Measurements from ENCODE around the gene HIVEP3. TPM values are rescaled to one million over a fixed set of nuclear protein-coding genes. Genes with fewer than 3 reads are reported as not detected.
"Not testable (repeated sequence)": the region's sequence is repeated elsewhere in the genome, so short reads cannot be mapped to it uniquely, and the experiment has no call there.

Gene HIVEP3
- total RNA-seq: 10 to 100 TPM in 1 of 2 donors, 1 to 10 TPM in 1; 8.0 to 27.6 TPM

- no peak for ATAC-seq (replicated peaks)
- Mint-ChIP-seq H3K36me3 (ENCODE audit: low read depth) (no peaks in the 10 kb centered on the region), H3K9me3 (peaks cover 4% of the 10 kb centered on the region), H3K4me3 (peak within 1 kb of the TSS; percentile 88), H3K4me1 (peaks cover 57% of the 10 kb centered on the region), H3K27me3 (no peaks in the 10 kb centered on the region), H3K27ac (peak within 1 kb of the TSS; percentile 91)
These were observed at the start of gene HIVEP3 for GRCh38 chr1:41918450-41919043. HIVEP3 (minus strand) TSS chr1:41918922.

- Mint-ChIP-seq H3K4me1 (peaks cover 4% of the 10 kb centered on the region), H3K9me3 (peaks cover 5% of the 10 kb centered on the region), H3K36me3 (ENCODE audit: low read depth) (no peaks in the 10 kb centered on the region), H3K4me3 (no peak overlapping the region), H3K27me3 (no peaks in the 10 kb centered on the region), H3K27ac (no peak overlapping the region)
- no peak for ATAC-seq (replicated peaks)
These were observed 45.7 kb upstream of the HIVEP3 start for GRCh38 chr1:41964400-41964799.

GRCh38 chr1:41963636-41964035, 44.9 kb upstream of the HIVEP3 start:
- Mint-ChIP-seq H3K9me3 (peaks cover 5% of the 10 kb centered on the region), H3K4me1 (peaks cover 4% of the 10 kb centered on the region), H3K27me3 (no peaks in the 10 kb centered on the region), H3K4me3 (no peak overlapping the region), H3K27ac (no peak overlapping the region), H3K36me3 (ENCODE audit: low read depth) (no peaks in the 10 kb centered on the region)
- ATAC-seq (replicated peaks): no peak

GRCh38 chr1:41958015-41958673, 39.4 kb upstream of the HIVEP3 start:
- no peaks in the 10 kb centered on the region for H3K9me3 Mint-ChIP-seq
- no peaks in the 10 kb centered on the region for H3K27me3 Mint-ChIP-seq
- H3K27ac Mint-ChIP-seq: no peak overlapping the region
- H3K4me1 Mint-ChIP-seq: peaks cover 12% of the 10 kb centered on the region
- H3K36me3 Mint-ChIP-seq (ENCODE audit: low read depth): no peaks in the 10 kb centered on the region
- ATAC-seq (replicated peaks): no peak
- H3K4me3 Mint-ChIP-seq: no peak overlapping the region

- H3K9me3 Mint-ChIP-seq: no peaks in the 10 kb centered on the region
- peak; percentile 28 for ATAC-seq (replicated peaks)
- no peak overlapping the region for H3K4me3 Mint-ChIP-seq
- peaks cover 12% of the 10 kb centered on the region for H3K4me1 Mint-ChIP-seq
- H3K27me3 Mint-ChIP-seq: no peaks in the 10 kb centered on the region
- H3K36me3 Mint-ChIP-seq (ENCODE audit: low read depth): no peaks in the 10 kb centered on the region
- H3K27ac Mint-ChIP-seq: no peak overlapping the region
These were observed 38.8 kb upstream of the HIVEP3 start for GRCh38 chr1:41957568-41957967.

DNA sequence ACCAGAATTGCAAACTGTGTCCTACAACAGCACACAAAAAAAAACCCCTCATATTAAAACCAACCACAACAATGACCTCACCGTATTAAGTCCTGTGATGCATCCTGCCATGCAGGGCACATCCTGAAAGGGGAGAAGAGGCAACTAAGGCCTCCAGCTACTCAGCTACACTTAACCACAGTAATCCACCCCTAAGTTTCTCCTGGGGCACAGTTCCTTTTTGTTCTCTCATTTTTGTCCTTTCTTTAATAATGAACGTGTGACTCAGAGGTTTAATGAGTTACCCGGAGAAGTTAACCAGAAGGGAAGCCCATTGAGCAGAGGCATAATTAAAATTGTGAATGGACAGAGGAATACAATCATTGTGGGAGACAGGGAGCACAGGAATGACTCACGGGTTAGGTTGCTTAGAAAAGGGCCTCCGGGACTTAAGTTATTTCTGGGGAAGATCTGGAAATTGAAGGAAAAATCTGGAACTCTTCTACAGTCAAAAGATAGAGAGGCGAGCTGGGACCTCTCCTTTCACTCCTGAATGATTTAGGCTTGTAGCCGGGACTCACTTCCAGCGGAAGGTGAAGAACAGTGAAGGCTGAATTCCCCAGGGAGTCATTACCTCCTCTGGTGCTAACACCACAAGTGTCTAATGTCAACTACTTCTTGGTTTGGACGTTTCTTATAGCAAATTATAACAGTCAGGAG, 36.9 kb upstream of the HIVEP3 start:
- Mint-ChIP-seq H3K27ac (no peak overlapping the region), H3K27me3 (no peaks in the 10 kb centered on the region), H3K9me3 (peaks cover 10% of the 10 kb centered on the region), H3K4me1 (peaks cover 21% of the 10 kb centered on the region), H3K36me3 (ENCODE audit: low read depth) (no peaks in the 10 kb centered on the region), H3K4me3 (no peak overlapping the region)
- peak; percentile 70 for ATAC-seq (replicated peaks)

DNA sequence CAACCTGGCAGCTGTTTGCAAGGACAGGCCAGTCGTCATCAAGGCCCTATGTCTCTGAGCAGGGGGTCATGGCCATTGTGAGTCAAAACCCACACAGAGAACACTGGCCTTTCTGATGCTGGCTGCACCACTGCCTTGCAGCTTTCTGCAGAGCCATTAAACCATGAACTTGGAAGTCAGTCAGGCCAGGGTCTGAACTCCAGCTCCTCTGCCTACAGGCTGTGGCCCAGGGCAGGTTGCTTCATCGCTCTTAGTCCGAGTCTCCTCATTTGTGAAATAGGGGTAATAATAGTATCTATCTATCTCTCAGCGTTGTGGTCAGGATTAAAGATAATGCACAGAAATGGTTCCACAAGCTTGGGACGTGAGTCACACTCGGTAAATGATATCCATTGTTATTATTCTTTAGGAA, 35.8 kb upstream of the HIVEP3 start:
- H3K4me1 Mint-ChIP-seq: peaks cover 21% of the 10 kb centered on the region
- no peaks in the 10 kb centered on the region for H3K27me3 Mint-ChIP-seq
- H3K36me3 Mint-ChIP-seq (ENCODE audit: low read depth): no peaks in the 10 kb centered on the region
- H3K9me3 Mint-ChIP-seq: peaks cover 10% of the 10 kb centered on the region
- no peak for ATAC-seq (replicated peaks)
- no peak overlapping the region for H3K27ac Mint-ChIP-seq
- no peak overlapping the region for H3K4me3 Mint-ChIP-seq

- no peak overlapping the region for H3K4me3 Mint-ChIP-seq
- no peaks in the 10 kb centered on the region for H3K27me3 Mint-ChIP-seq
- peaks cover 10% of the 10 kb centered on the region for H3K9me3 Mint-ChIP-seq
- H3K27ac Mint-ChIP-seq: no peak overlapping the region
- no peak for ATAC-seq (replicated peaks)
- peaks cover 21% of the 10 kb centered on the region for H3K4me1 Mint-ChIP-seq
- H3K36me3 Mint-ChIP-seq (ENCODE audit: low read depth): no peaks in the 10 kb centered on the region
These were observed 34.6 kb upstream of the HIVEP3 start for GRCh38 chr1:41953291-41953690.

GRCh38 chr1:41952208-41952607, 33.5 kb upstream of the HIVEP3 start:
- peaks cover 21% of the 10 kb centered on the region for H3K4me1 Mint-ChIP-seq
- H3K9me3 Mint-ChIP-seq: peaks cover 10% of the 10 kb centered on the region
- no peak overlapping the region for H3K27ac Mint-ChIP-seq
- no peaks in the 10 kb centered on the region for H3K36me3 Mint-ChIP-seq (ENCODE audit: low read depth)
- ATAC-seq (replicated peaks): no peak
- no peak overlapping the region for H3K4me3 Mint-ChIP-seq
- no peaks in the 10 kb centered on the region for H3K27me3 Mint-ChIP-seq

- not testable (repeated sequence) for H3K9me3 Mint-ChIP-seq; H3K36me3 Mint-ChIP-seq (ENCODE audit: low read depth); H3K27me3 Mint-ChIP-seq
- Mint-ChIP-seq H3K4me1 (peaks cover 21% of the 10 kb centered on the region), H3K4me3 (peak overlapping the region; percentile 56), H3K27ac (peak overlapping the region; percentile 77)
- ATAC-seq (replicated peaks): peak; percentile 66
These were observed 32.8 kb upstream of the HIVEP3 start for GRCh38 chr1:41951492-41951891.

DNA sequence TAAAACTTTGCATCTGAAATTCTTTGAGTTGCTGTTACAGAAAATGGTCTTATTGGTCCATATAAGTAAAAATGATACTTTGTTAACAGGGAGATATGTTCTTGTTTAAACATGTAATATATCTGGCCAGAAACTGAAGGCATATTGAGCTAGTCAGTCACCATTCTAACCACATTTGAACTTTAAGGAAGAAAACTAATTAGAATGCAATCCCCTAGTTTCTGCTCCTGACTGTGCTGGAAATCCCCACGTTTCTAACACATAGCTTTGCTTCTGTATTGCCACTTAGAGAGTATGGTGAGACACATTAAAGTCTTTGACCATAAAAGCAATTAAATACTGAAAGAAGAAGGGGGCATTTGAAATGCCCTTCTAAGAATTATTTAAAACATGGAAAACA, 32.1 kb upstream of the HIVEP3 start:
- peak overlapping the region; percentile 77 for H3K27ac Mint-ChIP-seq
- peak overlapping the region; percentile 56 for H3K4me3 Mint-ChIP-seq
- no peaks in the 10 kb centered on the region for H3K27me3 Mint-ChIP-seq
- H3K4me1 Mint-ChIP-seq: peaks cover 20% of the 10 kb centered on the region
- H3K36me3 Mint-ChIP-seq (ENCODE audit: low read depth): no peaks in the 10 kb centered on the region
- ATAC-seq (replicated peaks): peak; percentile 89
- H3K9me3 Mint-ChIP-seq: peaks cover 10% of the 10 kb centered on the region

DNA sequence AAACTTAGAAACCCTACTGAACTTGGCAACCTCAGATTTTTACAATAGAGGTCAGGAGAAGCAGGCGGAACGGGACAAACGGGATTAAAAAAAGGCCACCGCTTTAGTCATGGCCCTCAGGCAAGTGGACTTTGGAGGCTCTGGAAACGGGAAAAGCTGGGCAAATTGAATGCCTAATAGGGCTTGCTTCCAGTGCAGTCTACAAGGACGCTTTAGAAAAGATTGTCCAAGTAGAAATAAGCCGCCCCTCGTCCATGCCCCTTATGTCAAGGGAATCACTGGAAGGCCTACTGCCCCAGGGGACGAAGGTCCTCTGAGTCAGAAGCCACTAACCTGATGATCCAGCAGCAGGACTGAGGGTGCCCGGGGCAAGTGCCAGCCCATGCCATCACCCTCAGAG, 27.2 kb upstream of the HIVEP3 start:
- not testable (repeated sequence) for H3K4me3 Mint-ChIP-seq; H3K4me1 Mint-ChIP-seq; H3K9me3 Mint-ChIP-seq; H3K36me3 Mint-ChIP-seq (ENCODE audit: low read depth); ATAC-seq (replicated peaks); H3K27ac Mint-ChIP-seq; H3K27me3 Mint-ChIP-seq

GRCh38 chr1:41943717-41944116, 25.0 kb upstream of the HIVEP3 start:
- H3K36me3 Mint-ChIP-seq (ENCODE audit: low read depth): no peaks in the 10 kb centered on the region
- no peak overlapping the region for H3K4me3 Mint-ChIP-seq
- ATAC-seq (replicated peaks): no peak
- no peak overlapping the region for H3K27ac Mint-ChIP-seq
- no peaks in the 10 kb centered on the region for H3K27me3 Mint-ChIP-seq
- H3K9me3 Mint-ChIP-seq: no peaks in the 10 kb centered on the region
- H3K4me1 Mint-ChIP-seq: peaks cover 10% of the 10 kb centered on the region

DNA sequence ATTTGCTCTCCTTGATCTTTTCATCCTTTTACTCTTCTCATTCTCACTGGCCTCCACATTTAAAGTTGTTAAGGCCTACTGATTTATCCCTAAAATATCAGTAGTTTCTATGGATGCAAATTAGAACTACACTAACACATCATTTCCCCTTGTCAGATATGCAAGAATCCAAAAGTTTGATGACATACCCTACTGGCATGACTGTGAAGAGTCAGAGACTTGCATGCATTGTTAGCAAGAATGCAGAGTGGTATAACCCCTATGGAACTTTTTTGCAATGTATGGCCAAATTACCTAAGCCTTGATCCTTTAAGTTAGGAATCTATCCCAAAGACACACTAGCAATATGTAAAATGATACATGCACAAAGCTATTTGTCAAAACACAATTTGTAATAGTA, 23.6 kb upstream of the HIVEP3 start:
- peaks cover 10% of the 10 kb centered on the region for H3K4me1 Mint-ChIP-seq
- H3K27ac Mint-ChIP-seq: no peak overlapping the region
- H3K27me3 Mint-ChIP-seq: no peaks in the 10 kb centered on the region
- H3K36me3 Mint-ChIP-seq (ENCODE audit: low read depth): no peaks in the 10 kb centered on the region
- no peak overlapping the region for H3K4me3 Mint-ChIP-seq
- ATAC-seq (replicated peaks): no peak
- no peaks in the 10 kb centered on the region for H3K9me3 Mint-ChIP-seq

GRCh38 chr1:41941381-41941780, 22.7 kb upstream of the HIVEP3 start:
- peaks cover 10% of the 10 kb centered on the region for H3K4me1 Mint-ChIP-seq
- no peak for ATAC-seq (replicated peaks)
- H3K36me3 Mint-ChIP-seq (ENCODE audit: low read depth): no peaks in the 10 kb centered on the region
- H3K27me3 Mint-ChIP-seq: no peaks in the 10 kb centered on the region
- no peaks in the 10 kb centered on the region for H3K9me3 Mint-ChIP-seq
- no peak overlapping the region for H3K4me3 Mint-ChIP-seq
- no peak overlapping the region for H3K27ac Mint-ChIP-seq
